SU-DHL-6 (cell line): Measurements from ENCODE around the gene APOL6.

Experiments
- CTCF ChIP-seq: fragments of 200-600 bp; sonication (generic); IDR thresholded peaks from one replicate; pipeline ENCODE4 v1.5.1; 2017; ENCODE audit warnings: antibody characterized with exemption, mild to moderate bottlenecking, low read length, moderate library complexity; ENCODE audit not compliant: insufficient read depth, poor library complexity, severe bottlenecking
- EZH2phosphoT487 ChIP-seq: fragments of 200-600 bp; sonication (generic), shearing (Covaris generic); conservative IDR thresholded peaks from 2 replicates; pipeline ENCODE4 v1.6.1; 2018; ENCODE audit warnings: mild to moderate bottlenecking, antibody characterized with exemption, low read length, moderate library complexity, mixed read lengths

- TF ChIP-seq CTCF: no peak
- no peak for TF ChIP-seq EZH2phosphoT487
Observed at GRCh38 chr22:35678836-35679235, 30.6 kb downstream of the APOL6 start.
